ENCODE measurements around the gene PTPN20.
"Not testable (repeated sequence)": the region's sequence is repeated elsewhere in the genome, so short reads cannot be mapped to it uniquely, and the experiment has no call there.

DNA sequence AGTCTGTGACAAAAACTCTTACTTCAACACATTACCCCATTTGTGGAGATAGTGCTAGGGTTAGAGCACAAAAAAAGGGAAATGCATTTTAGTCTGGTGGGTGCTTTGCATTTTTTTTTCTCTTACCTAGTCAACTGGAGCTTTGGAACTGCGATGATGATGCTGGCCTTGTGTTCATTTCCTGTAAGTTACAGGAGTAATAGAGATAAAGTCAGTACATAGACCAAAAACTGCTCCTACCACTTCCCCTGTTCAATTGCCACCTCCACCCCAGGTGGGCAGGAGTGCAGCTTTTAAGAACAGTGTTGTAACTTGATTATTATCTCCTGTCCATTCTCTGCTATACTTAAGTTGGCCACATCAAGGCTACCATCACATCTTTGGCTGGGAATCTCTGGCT lies 29.9 kb downstream of the PTPN20 start:
- not testable (repeated sequence) for TF ChIP-seq CTCF (conservative IDR thresholded peaks at IDR 0.05; ENCODE audit: low read length); EZH2phosphoT487 (IDR thresholded peaks at IDR 0.05; ENCODE audit: borderline replicate concordance, low read depth, low read length)

All from OCI-LY7 (cell line).